HG03280 (cell line): Measurements from ENCODE around the gene FAM107B.
"Not testable (repeated sequence)": the region's sequence is repeated elsewhere in the genome, so short reads cannot be mapped to it uniquely, and the experiment has no call there.

Source experiments
- ATAC-seq: cut with Tn5 transposase; IDR thresholded peaks from one replicate; pipeline ENCODE4 v1.9.1; 2021; ENCODE audit warnings: mild to moderate bottlenecking, moderate library complexity; ENCODE audit not compliant: unreplicated experiment

Gene FAM107B

DNA sequence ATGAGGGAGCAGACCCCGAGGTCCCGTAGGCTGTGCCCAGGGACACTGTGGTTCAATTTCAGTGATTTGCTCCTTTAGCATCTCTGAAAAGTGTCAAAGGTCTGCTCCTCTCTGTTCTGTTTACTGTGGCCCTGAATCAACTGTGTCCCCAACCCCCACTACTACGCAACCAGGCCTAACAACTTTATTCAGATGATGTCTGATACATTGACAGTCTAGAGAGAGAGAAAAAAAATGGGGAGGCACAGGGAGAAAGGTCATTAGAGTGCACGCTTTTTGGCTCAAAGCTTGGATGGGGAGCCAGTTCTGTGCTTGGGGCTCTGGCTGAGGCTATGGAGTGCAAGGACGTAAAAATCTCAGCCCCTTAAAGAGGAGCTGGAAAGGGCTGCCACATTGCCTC is 77.9 kb downstream of the FAM107B start:
- ATAC-seq: no peak

GRCh38 chr10:14695847-14696480 is 78.7 kb downstream of the FAM107B start:
- ATAC-seq: no peak

DNA sequence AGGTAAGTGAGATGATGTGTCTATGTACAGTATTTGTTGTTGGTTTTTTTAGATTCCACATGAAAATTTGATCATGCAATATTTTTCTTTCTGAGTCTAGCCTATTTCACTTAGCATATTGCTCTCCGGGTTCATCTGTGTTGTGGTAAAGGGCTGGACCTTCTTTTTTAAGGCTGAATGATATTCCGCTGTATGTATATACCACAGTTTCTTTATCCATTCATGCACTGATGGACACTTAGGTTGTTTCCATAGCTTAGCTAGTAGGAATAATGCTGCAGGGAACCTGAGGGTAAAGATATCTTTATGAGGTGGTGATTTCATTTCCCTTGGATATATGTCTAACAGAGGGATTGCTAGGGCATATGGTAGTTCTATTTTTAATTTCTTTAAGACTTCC is 80.8 kb downstream of the FAM107B start:
- no peak for ATAC-seq

- no peak for ATAC-seq
These were observed 82.2 kb downstream of the FAM107B start for GRCh38 chr10:14692344-14693076.

DNA sequence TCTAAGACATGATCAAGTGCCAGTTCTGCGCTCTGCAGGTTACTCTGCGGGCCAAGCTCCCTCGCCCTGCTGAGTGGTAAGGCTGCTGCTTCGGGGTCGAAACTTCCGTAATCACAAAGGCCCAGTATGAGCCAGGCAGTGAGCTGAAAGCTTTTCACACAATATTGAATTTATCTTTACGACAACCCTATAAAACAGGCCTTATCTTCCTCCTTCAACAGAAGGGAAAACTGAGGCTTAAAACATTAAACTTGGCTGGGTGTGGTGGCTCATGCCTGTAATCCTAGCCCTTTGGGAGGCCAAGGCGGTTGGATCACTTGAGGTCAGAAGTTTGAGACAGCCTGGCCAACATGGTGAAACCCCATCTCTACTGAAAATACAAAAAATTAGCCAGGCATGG is 83.3 kb downstream of the FAM107B start:
- no peak for ATAC-seq

DNA sequence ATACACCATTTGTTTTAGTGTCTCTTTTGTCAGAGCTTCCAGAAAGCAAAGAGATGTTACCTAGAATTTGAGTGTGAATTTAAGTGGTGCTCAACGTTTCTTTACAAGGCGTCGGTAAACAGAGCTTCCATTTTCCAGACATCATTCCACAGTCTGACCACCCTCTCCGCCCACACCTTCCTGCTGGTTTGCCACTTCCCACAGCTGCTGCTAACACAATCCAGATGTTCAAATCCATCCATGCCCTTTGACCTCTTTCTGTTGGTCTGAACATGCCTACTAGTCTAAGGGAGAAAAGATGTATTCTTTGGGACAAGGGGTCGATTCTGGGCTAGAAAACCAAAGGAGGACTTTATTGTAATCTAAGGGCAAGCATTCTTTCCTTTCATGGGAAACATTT is 86.1 kb downstream of the FAM107B start:
- no peak for ATAC-seq

- not testable (repeated sequence) for ATAC-seq
These were observed 86.5 kb downstream of the FAM107B start for GRCh38 chr10:14688189-14688588.

DNA sequence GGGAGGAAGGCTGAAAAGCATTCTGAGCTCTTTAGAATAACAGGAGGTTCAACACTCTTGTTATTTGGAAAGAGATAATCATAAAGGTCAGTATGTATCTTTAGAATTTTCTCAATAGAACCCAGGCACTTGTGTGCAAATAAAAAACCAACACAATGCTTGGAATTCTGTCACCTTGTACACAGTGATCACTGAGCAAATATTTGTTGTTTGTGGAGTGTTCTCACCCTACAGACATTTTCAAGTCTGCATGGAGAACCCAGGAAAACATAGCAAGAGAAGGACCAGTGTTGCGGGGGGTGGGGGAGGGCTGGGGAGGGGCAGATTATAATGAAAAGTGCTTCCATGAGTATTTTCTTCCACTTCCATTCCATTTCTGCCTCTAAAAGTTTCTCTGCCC is 87.4 kb downstream of the FAM107B start:
- ATAC-seq: no peak

GRCh38 chr10:14686356-14686755 is 88.3 kb downstream of the FAM107B start:
- no peak for ATAC-seq

GRCh38 chr10:14684354-14684753 is 90.3 kb downstream of the FAM107B start:
- ATAC-seq: no peak

GRCh38 chr10:14683256-14683655 is 91.4 kb downstream of the FAM107B start:
- no peak for ATAC-seq

- ATAC-seq: no peak
These were observed 92.9 kb downstream of the FAM107B start for GRCh38 chr10:14681802-14682201.

DNA sequence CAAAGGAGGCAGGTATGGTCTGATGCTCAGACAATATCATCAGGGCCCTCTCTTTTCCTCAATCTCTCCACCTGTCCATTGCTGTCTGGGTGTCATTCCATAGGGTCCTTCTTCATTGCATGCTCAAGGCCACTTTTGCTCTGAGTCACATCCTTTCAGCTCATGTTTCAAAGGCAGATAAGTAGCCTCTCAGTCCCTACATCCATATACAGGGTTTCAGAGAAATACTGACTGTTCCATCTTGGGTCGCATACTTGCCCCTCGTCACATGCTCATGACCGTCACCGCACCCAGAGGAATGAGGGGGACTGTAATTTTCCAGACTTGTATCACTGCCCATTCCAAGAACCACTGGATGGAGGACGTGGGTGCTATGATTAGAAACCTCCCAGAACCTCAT is 93.4 kb downstream of the FAM107B start:
- no peak for ATAC-seq

DNA sequence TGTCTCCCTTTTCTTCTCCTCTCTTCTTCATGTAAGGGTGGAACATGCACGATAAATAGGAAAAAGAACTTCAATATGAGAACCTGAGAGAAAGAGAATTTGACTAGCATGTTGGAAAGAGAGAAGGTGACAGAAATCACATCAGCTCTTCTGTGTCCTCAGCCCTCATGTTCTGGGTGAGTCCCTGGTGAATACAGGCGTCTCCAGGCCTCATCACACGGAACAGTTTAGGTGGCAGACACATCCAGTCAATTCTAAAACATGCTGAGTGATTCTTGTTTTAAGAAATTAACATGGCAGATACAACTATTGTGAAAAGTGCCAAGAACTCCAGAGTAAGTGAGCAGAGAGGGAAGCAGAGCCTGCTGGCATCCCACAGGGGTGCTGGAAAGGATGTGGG is 96.1 kb downstream of the FAM107B start:
- no peak for ATAC-seq

GRCh38 chr10:14676732-14677131 is 98.0 kb downstream of the FAM107B start:
- ATAC-seq: no peak

DNA sequence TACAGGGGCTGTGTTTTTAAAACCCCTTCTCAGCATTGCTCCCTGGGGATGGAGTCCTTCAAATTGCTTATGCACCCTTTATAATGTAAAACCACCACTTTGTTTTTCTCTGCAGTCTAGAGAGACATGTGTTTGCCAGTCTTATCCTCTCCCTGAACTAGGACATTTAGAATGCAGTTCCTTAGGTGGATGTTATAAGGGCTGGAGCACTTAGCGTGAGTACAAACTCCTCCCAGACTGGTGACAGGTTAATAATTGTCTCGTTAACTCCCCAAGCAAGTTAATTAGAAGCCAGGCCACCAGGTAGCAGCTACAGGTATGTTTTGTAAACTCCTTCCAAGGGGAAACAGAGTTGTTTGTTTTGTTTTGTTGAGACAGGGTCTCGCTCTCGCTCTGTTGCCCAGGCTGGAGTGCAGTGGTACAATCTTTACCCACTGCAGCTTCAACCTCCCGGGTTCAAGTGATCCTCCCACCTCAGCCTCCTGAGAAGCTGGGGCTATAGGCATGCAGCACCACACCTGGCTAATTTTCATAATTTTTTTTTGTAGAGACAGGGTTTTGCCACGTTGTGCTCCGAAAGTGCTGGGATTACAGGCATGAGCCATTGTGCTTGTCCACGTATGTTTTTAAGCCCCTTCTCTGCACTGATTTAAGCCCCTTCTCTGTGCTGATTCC is 100.2 kb downstream of the FAM107B start:
- no peak for ATAC-seq

DNA sequence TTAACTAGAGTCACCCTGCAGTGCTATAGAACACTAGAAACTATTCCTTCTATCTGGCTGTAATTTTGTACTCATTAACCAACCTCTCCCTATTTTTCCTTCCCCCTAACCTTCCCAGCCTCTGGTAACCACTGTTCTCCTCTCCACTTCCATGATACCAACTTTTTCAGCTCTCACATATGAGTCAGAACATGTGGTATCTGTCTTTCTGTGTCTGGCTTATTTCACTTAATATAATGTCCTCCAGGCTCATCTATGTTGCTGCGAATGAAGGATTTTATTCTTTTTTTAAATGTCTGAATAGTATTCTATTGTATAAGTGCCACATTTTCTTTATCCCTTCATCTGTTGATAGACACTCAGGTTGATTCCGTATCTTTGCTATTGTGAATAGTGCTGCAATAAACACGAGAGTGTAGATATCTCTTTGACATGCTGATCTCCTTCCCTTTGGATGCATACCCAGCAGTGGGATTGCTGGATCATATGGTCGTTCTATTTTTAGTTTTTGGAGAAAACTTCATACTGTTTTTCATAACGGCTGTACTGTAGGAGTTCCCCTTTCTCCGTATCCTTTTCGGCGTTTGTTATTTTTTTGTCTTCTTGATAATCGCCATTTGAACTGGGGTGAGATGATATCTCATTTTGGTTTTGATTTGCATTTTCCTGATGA is 101.4 kb downstream of the FAM107B start:
- no peak for ATAC-seq

DNA sequence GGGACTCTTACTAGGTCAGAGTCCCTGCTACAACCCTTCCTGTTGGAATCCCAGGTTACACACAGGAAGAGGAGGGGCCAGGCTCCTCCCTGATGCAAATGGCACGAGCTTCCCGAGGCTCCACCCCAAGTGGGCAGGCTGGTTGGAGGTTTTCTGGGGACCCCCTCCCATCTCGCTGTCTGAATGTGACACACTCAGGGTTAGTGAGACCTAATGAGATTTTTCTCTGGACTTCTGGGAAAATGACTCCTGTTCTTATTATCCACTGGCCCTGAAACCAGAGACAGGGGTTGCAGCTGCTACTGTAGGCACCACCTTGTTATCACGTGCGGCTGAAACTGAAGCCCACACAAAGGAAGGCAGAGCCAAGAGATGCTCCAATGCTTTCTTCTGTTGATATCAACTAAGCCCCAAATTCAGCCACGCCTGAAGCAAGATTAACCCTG is 103.3 kb downstream of the FAM107B start:
- ATAC-seq: no peak

DNA sequence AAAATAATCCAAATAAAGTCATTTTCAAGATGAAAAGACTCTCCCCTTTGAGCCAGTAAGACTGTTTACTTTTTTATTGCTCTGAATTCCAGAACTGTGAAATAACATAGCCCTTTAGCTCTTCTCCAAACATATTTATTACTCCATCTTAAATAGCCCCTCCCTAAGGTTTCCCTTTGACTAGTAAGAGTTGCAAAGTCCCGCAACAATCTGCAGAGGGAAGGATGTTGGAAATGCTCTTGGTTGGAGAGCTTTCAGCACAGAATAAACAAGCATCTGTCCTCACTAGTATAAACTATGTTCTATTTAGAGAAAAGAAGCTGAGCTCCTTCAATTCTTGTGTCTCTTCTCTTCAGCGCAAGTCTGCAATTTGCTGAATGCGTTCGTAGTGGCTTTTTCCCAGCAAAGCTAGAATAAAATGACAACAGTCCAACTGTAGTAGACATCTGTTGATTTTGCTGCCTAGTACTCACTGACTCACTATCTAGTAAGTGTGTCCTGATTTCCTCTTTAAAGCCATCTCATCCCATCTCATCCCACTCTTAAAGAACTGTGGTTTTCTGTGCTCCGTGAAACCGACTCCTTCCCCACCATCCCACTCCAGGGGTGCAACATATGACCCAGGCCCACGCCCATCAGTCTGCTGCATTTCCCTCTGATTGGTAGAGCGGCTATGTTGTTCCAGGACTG is 104.0 kb downstream of the FAM107B start:
- no peak for ATAC-seq

GRCh38 chr10:14669576-14669975 is 105.1 kb downstream of the FAM107B start:
- ATAC-seq: no peak

GRCh38 chr10:14667781-14668180 is 106.9 kb downstream of the FAM107B start:
- no peak for ATAC-seq
